Astrocyte (in vitro differentiated cells and primary cell): ENCODE data around the gene DGKG.

Source experiments
- EZH2 ChIP-seq: IDR thresholded peaks from 2 replicates; pipeline ENCODE4 v1.6.1; 2012; ENCODE audit warnings: mild to moderate bottlenecking, low read length, inconsistent platforms; ENCODE audit not compliant: insufficient read depth
- TF ChIP-seq, protein P1 (sequence below): IDR thresholded peaks from 2 replicates; pipeline ENCODE4 v1.5.1; 2011; ENCODE audit warnings: low read depth, mild to moderate bottlenecking, inconsistent platforms, low read length, moderate library complexity; ENCODE audit not compliant: insufficient read depth

GRCh38 chr3:186369217-186369616 lies 7.2 kb upstream of the DGKG start:
- TF ChIP-seq, protein P1, sequence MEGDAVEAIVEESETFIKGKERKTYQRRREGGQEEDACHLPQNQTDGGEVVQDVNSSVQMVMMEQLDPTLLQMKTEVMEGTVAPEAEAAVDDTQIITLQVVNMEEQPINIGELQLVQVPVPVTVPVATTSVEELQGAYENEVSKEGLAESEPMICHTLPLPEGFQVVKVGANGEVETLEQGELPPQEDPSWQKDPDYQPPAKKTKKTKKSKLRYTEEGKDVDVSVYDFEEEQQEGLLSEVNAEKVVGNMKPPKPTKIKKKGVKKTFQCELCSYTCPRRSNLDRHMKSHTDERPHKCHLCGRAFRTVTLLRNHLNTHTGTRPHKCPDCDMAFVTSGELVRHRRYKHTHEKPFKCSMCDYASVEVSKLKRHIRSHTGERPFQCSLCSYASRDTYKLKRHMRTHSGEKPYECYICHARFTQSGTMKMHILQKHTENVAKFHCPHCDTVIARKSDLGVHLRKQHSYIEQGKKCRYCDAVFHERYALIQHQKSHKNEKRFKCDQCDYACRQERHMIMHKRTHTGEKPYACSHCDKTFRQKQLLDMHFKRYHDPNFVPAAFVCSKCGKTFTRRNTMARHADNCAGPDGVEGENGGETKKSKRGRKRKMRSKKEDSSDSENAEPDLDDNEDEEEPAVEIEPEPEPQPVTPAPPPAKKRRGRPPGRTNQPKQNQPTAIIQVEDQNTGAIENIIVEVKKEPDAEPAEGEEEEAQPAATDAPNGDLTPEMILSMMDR, result no peak
- TF ChIP-seq EZH2, result no peak
